Measurements from ENCODE around the gene FAHD1. TPM values are rescaled to one million over a fixed set of nuclear protein-coding genes. Genes with fewer than 3 reads are reported as not detected.

The FAHD1 gene
- total and polyA plus RNA-seq, 9 of the 15 experiments (the other 6 are each of a cell fraction or from before 2014, with no cell fraction given), result 2.2 to 20.9 (median 10.7) TPM

GRCh38 chr16:1832838-1833454 is 5.9 kb downstream of the FAHD1 start (continued):
- peak in 1 of 2 experiments; percentile 46 for TF ChIP-seq AFF1 (IDR thresholded peaks at IDR 0.05; ENCODE audit: low read depth in 1 of 2, partially characterized antibody in 2 of 2)
- TF ChIP-seq DNMT1 (IDR thresholded peaks at IDR 0.05), result no peak
- TF ChIP-seq CBX3 (IDR thresholded peaks at IDR 0.05; ENCODE audit: borderline replicate concordance in 1 of 2, low read length in 2 of 2), result peak in 1 of 2 experiments; percentile 91; a peak in 2 of 3 replicates
- TF ChIP-seq E2F4 (CRISPR knock-in tag; IDR thresholded peaks at IDR 0.05; ENCODE audit: low read depth), result no peak
- peak; percentile 47 for TF ChIP-seq EGR1 (conservative IDR thresholded peaks at IDR 0.05)
- TF ChIP-seq RUNX1 (IDR thresholded peaks at IDR 0.05; ENCODE audit: low read depth), result peak; percentile 87; the same call in 1 of the 2 replicates
- no peak for TF ChIP-seq ZNF197 (CRISPR knock-in tag; IDR thresholded peaks at IDR 0.05; ENCODE audit: low read depth)
- TF ChIP-seq NFATC3 (IDR thresholded peaks at IDR 0.05), result peak; percentile 79; the same call in 1 of the 2 replicates
- TF ChIP-seq JUND (IDR thresholded peaks at IDR 0.05; ENCODE audit: borderline replicate concordance, low read depth, low read length), result peak; percentile 73; the same call in 1 of the 2 replicates
- no peak; the same call in 1 of the 3 replicates for TF ChIP-seq JUND (tag; IDR thresholded peaks at IDR 0.05; ENCODE audit: borderline replicate concordance, low read depth, low read length)
- TF ChIP-seq MXI1 (IDR thresholded peaks at IDR 0.05; ENCODE audit: low read depth, low read length), result 0 out of 2 replicates have a peak, but pooled peaks have one; percentile 28
- no peak for TF ChIP-seq NR3C1 (CRISPR knock-in tag; IDR thresholded peaks at IDR 0.05)
- TF ChIP-seq U2AF2 (optimal IDR thresholded peaks at IDR 0.05; ENCODE audit: low read depth, low read length), result no peak
- TF ChIP-seq POLR2A (conservative IDR thresholded peaks at IDR 0.05), result peak; percentile 39; the same call in 1 of the 2 replicates
- peak; percentile 87 for TF ChIP-seq NBN (IDR thresholded peaks at IDR 0.05; ENCODE audit: low read depth)
- no peak for TF ChIP-seq ZNF444 (CRISPR knock-in tag; IDR thresholded peaks at IDR 0.05)
- TF ChIP-seq IRF2 (CRISPR knock-in tag; IDR thresholded peaks at IDR 0.05), result no peak
- TF ChIP-seq NFIC (IDR thresholded peaks at IDR 0.05), result peak; percentile 94
- TF ChIP-seq KDM4B (IDR thresholded peaks at IDR 0.05; ENCODE audit: borderline replicate concordance in 2 of 2, low read depth in 1 of 2), result no peak
- peak; percentile 54; the same call in 1 of the 2 replicates for TF ChIP-seq ZFX (CRISPR knock-in tag; IDR thresholded peaks at IDR 0.05)
- no peak; the same call in 1 of the 2 replicates for TF ChIP-seq ZNF274 (IDR thresholded peaks at IDR 0.05; ENCODE audit: borderline replicate concordance, low read depth, low read length)

Measured in K562 (cell line).